GM21723 (cell line): ENCODE data around the gene KCNIP1.

Experiments
- ATAC-seq: cut with Tn5 transposase; IDR thresholded peaks from one replicate; pipeline ENCODE4 v1.9.1; 2021; ENCODE audit warnings: mild to moderate bottlenecking, moderate library complexity; ENCODE audit not compliant: unreplicated experiment

The KCNIP1 gene

GRCh38 chr5:170503990-170504596, at the start of gene KCNIP1:
Gene KCNIP1, plus strand, starts transcription at chr5:170504020.
- no peak for ATAC-seq

GRCh38 chr5:170463426-170463825, 40.4 kb upstream of the KCNIP1 start:
- ATAC-seq = no peak

- ATAC-seq = no peak
Measured at GRCh38 chr5:170464280-170465127, 39.3 kb upstream of the KCNIP1 start.

GRCh38 chr5:170466553-170466952, 37.3 kb upstream of the KCNIP1 start:
- ATAC-seq = no peak

GRCh38 chr5:170466988-170467707, 36.7 kb upstream of the KCNIP1 start:
- ATAC-seq = no peak

- ATAC-seq = no peak
Measured at GRCh38 chr5:170468633-170469285, 35.1 kb upstream of the KCNIP1 start.

- no peak for ATAC-seq
Measured at GRCh38 chr5:170469414-170469813, 34.4 kb upstream of the KCNIP1 start.

GRCh38 chr5:170470275-170470674, 33.5 kb upstream of the KCNIP1 start:
- ATAC-seq = no peak

- ATAC-seq = no peak
Measured at GRCh38 chr5:170470808-170471404, 32.9 kb upstream of the KCNIP1 start.

- ATAC-seq = no peak
Measured at GRCh38 chr5:170471551-170472178, 32.2 kb upstream of the KCNIP1 start.

- ATAC-seq = no peak
Measured at GRCh38 chr5:170473642-170474041, 30.2 kb upstream of the KCNIP1 start.

GRCh38 chr5:170474489-170475274, 29.1 kb upstream of the KCNIP1 start:
- no peak for ATAC-seq

GRCh38 chr5:170475294-170476000, 28.4 kb upstream of the KCNIP1 start:
- no peak for ATAC-seq

GRCh38 chr5:170476704-170477103, 27.1 kb upstream of the KCNIP1 start:
- no peak for ATAC-seq

GRCh38 chr5:170477906-170478305, 25.9 kb upstream of the KCNIP1 start:
- no peak for ATAC-seq

- ATAC-seq = no peak
Measured at GRCh38 chr5:170478306-170478705, 25.5 kb upstream of the KCNIP1 start.

GRCh38 chr5:170479484-170479883, 24.3 kb upstream of the KCNIP1 start:
- no peak for ATAC-seq

- no peak for ATAC-seq
Measured at GRCh38 chr5:170480260-170480659, 23.6 kb upstream of the KCNIP1 start.

- ATAC-seq = no peak
Measured at GRCh38 chr5:170481849-170482248, 22.0 kb upstream of the KCNIP1 start.
